ENCODE measurements around the gene GMCL2. TPM values are rescaled to one million over a fixed set of nuclear protein-coding genes. Genes with fewer than 3 reads are reported as not detected.

Gene GMCL2
- total RNA-seq, 1 experiment from 2014 or later = not detected

DNA sequence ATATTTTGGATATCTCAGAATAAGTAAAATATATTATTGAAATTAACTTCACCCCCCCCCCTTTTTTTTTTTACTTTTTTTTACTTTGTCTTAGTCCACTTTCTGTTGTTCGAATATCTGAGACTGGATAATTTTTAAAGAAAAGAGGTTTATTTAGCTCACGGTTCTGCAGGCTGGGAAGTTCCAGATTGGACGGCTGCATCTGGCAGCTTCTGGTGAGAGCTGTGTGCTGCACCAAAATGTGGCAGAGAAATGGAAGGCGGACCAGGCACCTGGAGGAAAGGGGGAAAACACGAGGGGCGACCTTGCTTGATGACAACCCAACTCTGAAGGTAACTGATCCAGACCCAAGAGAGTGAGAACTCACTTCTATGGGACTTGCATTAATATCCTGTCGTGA lies 5.6 kb upstream of the GMCL2 start:
- no peak overlapping the region for H4K5ac ChIP-seq (ENCODE audit: insufficient read length, low read depth, low read length)
- WGBS (ENCODE audit: extremely low coverage, insufficient read length, low lambda C conversion rate) = no CpG with 5 or more reads among the region's 7 CpGs

More for the DNA sequence above, 5.6 kb upstream of the GMCL2 start:
- no peak for DNase-seq
- peaks cover 6 to 20% (median 7%) of the 10 kb centered on the region in 3 experiments for H3K36me3 Mint-ChIP-seq (ENCODE audit: insufficient read depth in 1 of 3, low read depth in 3 of 3)
- H3K23me2 ChIP-seq (ENCODE audit: insufficient read length, low read depth, low read length, poor library complexity, severe bottlenecking) = no peaks in the 10 kb centered on the region
- no peak overlapping the region for H3K56ac ChIP-seq (ENCODE audit: insufficient read length, low read depth, low read length)
- H3K18ac ChIP-seq (ENCODE audit: insufficient read length, low read depth, low read length) = no peak overlapping the region
- H4K20me1 ChIP-seq (ENCODE audit: control insufficient read depth, insufficient read depth, insufficient read length) = no peaks in the 10 kb centered on the region
- no peak overlapping the region for H3K4ac ChIP-seq (ENCODE audit: low read depth, low read length)
- H3T11ph ChIP-seq (ENCODE audit: low read length) = no peak overlapping the region
- H3K79me2 ChIP-seq (ENCODE audit: insufficient read depth, low read length) = no peaks in the 10 kb centered on the region
- H3K4me2 ChIP-seq (ENCODE audit: insufficient read depth, insufficient read length, low read length) = no peak overlapping the region
- no peaks in the 10 kb centered on the region for H3K4me1 ChIP-seq (ENCODE audit: insufficient read depth, low read length)
- no peak overlapping the region for H2BK12ac ChIP-seq (ENCODE audit: insufficient read length, low read depth, low read length)
- H3K27me3 ChIP-seq (ENCODE audit: insufficient read depth, low read length) = no peaks in the 10 kb centered on the region
- peaks cover 24% of the 10 kb centered on the region in 2 experiments for H3K9me3 Mint-ChIP-seq
- H2BK15ac ChIP-seq (ENCODE audit: low read depth, low read length) = no peak overlapping the region
- H2AK5ac ChIP-seq (ENCODE audit: insufficient read length, low read length) = no peak overlapping the region
- no peak overlapping the region for H2BK120ac ChIP-seq (ENCODE audit: low read depth, low read length, poor library complexity, severe bottlenecking)
- no peak overlapping the region for H3K23ac ChIP-seq (ENCODE audit: insufficient read length, low read depth, low read length)
- H3K4me3 Mint-ChIP-seq = no peak overlapping the region
- H3K4me1 Mint-ChIP-seq = peaks cover 21 to 23% of the 10 kb centered on the region in 2 experiments
- H2BK5ac ChIP-seq (ENCODE audit: insufficient read length, low read length) = no peak overlapping the region
- no peak overlapping the region for H3K27ac Mint-ChIP-seq
- no peak overlapping the region for H3K27ac ChIP-seq (ENCODE audit: insufficient read length, low read depth, low read length)
- no peaks in the 10 kb centered on the region for H3K79me1 ChIP-seq (ENCODE audit: insufficient read depth, low read depth, low read length, poor library complexity, severe bottlenecking)
- no peak overlapping the region for H2AFZ ChIP-seq (ENCODE audit: low read length)
- no peak overlapping the region for H2BK20ac ChIP-seq (ENCODE audit: low read depth, low read length, poor library complexity, severe bottlenecking)
- H3K27me3 Mint-ChIP-seq (ENCODE audit: low read depth) = peaks cover 11% of the 10 kb centered on the region
- TF ChIP-seq, protein P1, sequence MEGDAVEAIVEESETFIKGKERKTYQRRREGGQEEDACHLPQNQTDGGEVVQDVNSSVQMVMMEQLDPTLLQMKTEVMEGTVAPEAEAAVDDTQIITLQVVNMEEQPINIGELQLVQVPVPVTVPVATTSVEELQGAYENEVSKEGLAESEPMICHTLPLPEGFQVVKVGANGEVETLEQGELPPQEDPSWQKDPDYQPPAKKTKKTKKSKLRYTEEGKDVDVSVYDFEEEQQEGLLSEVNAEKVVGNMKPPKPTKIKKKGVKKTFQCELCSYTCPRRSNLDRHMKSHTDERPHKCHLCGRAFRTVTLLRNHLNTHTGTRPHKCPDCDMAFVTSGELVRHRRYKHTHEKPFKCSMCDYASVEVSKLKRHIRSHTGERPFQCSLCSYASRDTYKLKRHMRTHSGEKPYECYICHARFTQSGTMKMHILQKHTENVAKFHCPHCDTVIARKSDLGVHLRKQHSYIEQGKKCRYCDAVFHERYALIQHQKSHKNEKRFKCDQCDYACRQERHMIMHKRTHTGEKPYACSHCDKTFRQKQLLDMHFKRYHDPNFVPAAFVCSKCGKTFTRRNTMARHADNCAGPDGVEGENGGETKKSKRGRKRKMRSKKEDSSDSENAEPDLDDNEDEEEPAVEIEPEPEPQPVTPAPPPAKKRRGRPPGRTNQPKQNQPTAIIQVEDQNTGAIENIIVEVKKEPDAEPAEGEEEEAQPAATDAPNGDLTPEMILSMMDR (conservative IDR thresholded peaks at IDR 0.05) = no peak
- H4K91ac ChIP-seq (ENCODE audit: insufficient read length, low read depth, low read length) = no peak overlapping the region
- no peak overlapping the region for H3K9ac ChIP-seq (ENCODE audit: extremely low read depth, insufficient read length, low read length)
- no peak overlapping the region for H3K14ac ChIP-seq (ENCODE audit: insufficient read depth, low read length)
- H4K8ac ChIP-seq (replicated peaks; ENCODE audit: insufficient read length, low read depth, low read length) = no peak overlapping the region
- H3K9me3 ChIP-seq (ENCODE audit: control insufficient read depth, low read depth, low read length) = no peaks in the 10 kb centered on the region

All from H9 (cell line).